Peyer's patch (tissue), 4 donors: Measurements from ENCODE around the gene FERMT2. TPM values are rescaled to one million over a fixed set of nuclear protein-coding genes. Genes with fewer than 3 reads are reported as not detected.
"Not testable (repeated sequence)": the region's sequence is repeated elsewhere in the genome, so short reads cannot be mapped to it uniquely, and the experiment has no call there.

Experiments
- DNase-seq, 3 donors: peaks; one replicate each; pipeline ENCODE4 v3.0.0-alpha.2; 2017 to 2019
- H3K27ac ChIP-seq, 4 donors: fragments of 200-600 bp; sonication (generic); one replicate each; pipeline ENCODE4 v1.5.1; 2016 to 2019
- H3K27me3 ChIP-seq, 2 donors: fragments of 200-600 bp; sonication (generic); one replicate each; pipeline ENCODE4 v1.5.1; 2019
- H3K36me3 ChIP-seq, 3 donors: fragments of 200-600 bp; sonication (generic); one replicate each; pipeline ENCODE4 v1.5.1; 2016 to 2019
- H3K4me1 ChIP-seq, 4 donors: fragments of 200-600 bp; sonication (generic); one replicate each; pipeline ENCODE4 v1.5.1; 2016 to 2019
- H3K4me3 ChIP-seq, 4 donors: fragments of 200-600 bp; sonication (generic); 1 replicate in 3 of 4; 2 replicates in 1 of 4; pipeline ENCODE4 v1.5.1; 2016 to 2019; ENCODE audit warnings: mild to moderate bottlenecking in 1 of 4
- H3K9me3 ChIP-seq, 4 donors: fragments of 200-600 bp; sonication (generic); one replicate each; pipeline ENCODE4 v1.5.1; 2016 to 2019; ENCODE audit warnings: mild to moderate bottlenecking in 1 of 4
- CTCF ChIP-seq, 6 experiments: fragments of 450-650 bp in 4 of 6; fragments of 200-600 bp in 2 of 6; sonication (generic) in 1 of 6; IDR thresholded peaks; one replicate each; pipeline ENCODE4 v1.5.1; 2017 to 2019; ENCODE audit warnings: antibody characterized with exemption in 6 of 6, mild to moderate bottlenecking in 3 of 6, moderate library complexity in 1 of 6
- POLR2A ChIP-seq, 2 donors: fragments of 450-650 bp; IDR thresholded peaks; one replicate each; pipeline ENCODE4 v1.5.1; 2017; ENCODE audit warnings: antibody characterized with exemption in 2 of 2, mild to moderate bottlenecking in 2 of 2, moderate library complexity in 2 of 2
- total RNA-seq, 4 donors: library from RNA; depleted of rRNA; stranded (reverse); fragments of >200 nt; gene quantifications; one replicate each; pipeline ENCODE4 v1.1.0, GENCODE V29; 2016

FERMT2 gene
- total RNA-seq, 4 donors from 2014 or later: 10.0 to 59.4 (median 12.4) TPM

- no peak for DNase-seq
- TF ChIP-seq CTCF (IDR thresholded peaks at IDR 0.05) (no peak), POLR2A (IDR thresholded peaks at IDR 0.05) (no peak)
- Histone ChIP-seq H3K27me3 (no peaks in the 10 kb centered on the region), H3K9me3 (no peaks in the 10 kb centered on the region), H3K27ac (no peak overlapping the region), H3K4me3 (no peak overlapping the region), H3K4me1 (no peaks in the 10 kb centered on the region), H3K36me3 (peaks cover 0 to 22% (median 0%) of the 10 kb centered on the region in 3 donors)
Observed at GRCh38 chr14:52873694-52874093, 77.2 kb downstream of the FERMT2 start.

DNA sequence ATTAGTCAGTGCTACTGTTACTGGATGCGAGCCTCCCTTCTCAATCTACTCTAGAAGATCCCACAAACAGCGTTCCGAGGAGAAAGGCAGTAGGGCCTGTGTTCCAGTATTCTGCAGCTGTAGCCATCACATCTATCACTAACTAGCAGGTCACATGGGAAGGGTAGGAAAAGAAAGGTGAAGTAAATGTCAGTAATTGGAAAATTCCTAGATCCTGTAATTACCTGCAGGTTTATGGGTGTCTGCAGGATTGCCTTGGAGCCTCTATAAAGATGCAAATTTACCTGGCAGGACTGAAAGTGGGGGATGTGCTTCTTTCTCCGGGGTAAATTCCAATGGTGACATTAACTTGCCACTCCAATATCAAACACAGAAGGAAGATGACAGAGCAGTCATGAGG is 77.8 kb downstream of the FERMT2 start:
- H3K4me1 ChIP-seq: no peaks in the 10 kb centered on the region
- no peak for DNase-seq
- no peak overlapping the region for H3K27ac ChIP-seq
- peaks cover 0 to 22% (median 0%) of the 10 kb centered on the region in 3 donors for H3K36me3 ChIP-seq
- H3K9me3 ChIP-seq: no peaks in the 10 kb centered on the region
- no peak overlapping the region for H3K4me3 ChIP-seq
- TF ChIP-seq POLR2A (IDR thresholded peaks at IDR 0.05): no peak
- no peak for TF ChIP-seq CTCF (IDR thresholded peaks at IDR 0.05)
- no peaks in the 10 kb centered on the region for H3K27me3 ChIP-seq

- Histone ChIP-seq H3K9me3 (no peaks in the 10 kb centered on the region), H3K27me3 (no peaks in the 10 kb centered on the region), H3K36me3 (peaks cover 0 to 22% (median 0%) of the 10 kb centered on the region in 3 donors), H3K27ac (no peak overlapping the region), H3K4me1 (no peaks in the 10 kb centered on the region), H3K4me3 (no peak overlapping the region)
- no peak for DNase-seq
- TF ChIP-seq POLR2A (IDR thresholded peaks at IDR 0.05): no peak
- TF ChIP-seq CTCF (IDR thresholded peaks at IDR 0.05): no peak
Observed at GRCh38 chr14:52871606-52872005, 79.2 kb downstream of the FERMT2 start.

DNA sequence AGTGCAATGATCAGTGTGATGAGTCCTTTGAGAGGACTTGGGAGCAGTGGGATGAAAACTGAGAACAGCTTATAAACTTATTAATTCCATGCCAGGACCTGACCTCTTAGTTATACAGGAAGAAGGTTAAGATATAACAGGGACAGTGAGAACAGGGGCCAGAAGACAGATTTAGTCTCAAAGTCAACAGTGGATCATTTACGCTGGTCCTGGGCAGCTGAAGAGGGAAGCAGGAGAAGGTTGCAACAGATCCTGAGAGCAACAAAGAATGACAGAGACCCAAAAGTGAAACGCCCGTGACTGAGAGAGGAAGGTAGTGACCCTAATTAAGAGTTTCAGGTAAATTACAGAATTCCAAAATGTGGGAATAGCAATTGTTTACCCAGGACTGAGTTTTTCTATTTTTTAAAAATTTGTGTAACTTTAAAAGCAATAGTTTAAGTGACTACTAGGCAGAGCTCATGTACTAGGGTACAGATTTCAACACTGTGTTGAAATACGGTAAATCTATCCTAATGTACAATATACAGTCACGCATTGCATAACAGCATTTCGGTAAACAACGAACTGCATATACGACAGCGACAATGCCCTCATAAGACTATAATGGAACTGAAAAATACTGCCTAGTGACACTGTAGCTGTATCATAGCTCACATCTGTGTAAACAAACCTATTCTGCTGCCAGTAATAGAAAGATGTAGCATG is 81.8 kb downstream of the FERMT2 start:
- TF ChIP-seq POLR2A (IDR thresholded peaks at IDR 0.05): no peak
- no peak for TF ChIP-seq CTCF (IDR thresholded peaks at IDR 0.05)
- Histone ChIP-seq H3K4me1 (no peaks in the 10 kb centered on the region), H3K27me3 (no peaks in the 10 kb centered on the region), H3K4me3 (no peak overlapping the region), H3K9me3 (no peaks in the 10 kb centered on the region), H3K27ac (no peak overlapping the region), H3K36me3 (peaks cover 0 to 22% (median 0%) of the 10 kb centered on the region in 3 donors)
- DNase-seq: no peak

GRCh38 chr14:52864893-52865292 is 86.0 kb downstream of the FERMT2 start:
- not testable (repeated sequence) for H3K27ac ChIP-seq, H3K4me1 ChIP-seq, H3K36me3 ChIP-seq, H3K27me3 ChIP-seq, H3K9me3 ChIP-seq, H3K4me3 ChIP-seq, DNase-seq

GRCh38 chr14:52863334-52863700 is 87.5 kb downstream of the FERMT2 start:
- no peaks in the 10 kb centered on the region for H3K4me1 ChIP-seq
- no peak overlapping the region for H3K4me3 ChIP-seq
- H3K9me3 ChIP-seq: no peaks in the 10 kb centered on the region
- H3K27me3 ChIP-seq: no peaks in the 10 kb centered on the region
- peaks cover 0 to 8% (median 0%) of the 10 kb centered on the region in 3 donors for H3K36me3 ChIP-seq
- TF ChIP-seq POLR2A (IDR thresholded peaks at IDR 0.05): no peak
- TF ChIP-seq CTCF (IDR thresholded peaks at IDR 0.05): no peak
- DNase-seq: no peak
- H3K27ac ChIP-seq: peak overlapping the region in 1 of 4 donors; percentile 47
